H9 (cell line): Measurements from ENCODE around the gene ELF5. TPM values are rescaled to one million over a fixed set of nuclear protein-coding genes. Genes with fewer than 3 reads are reported as not detected.

Experiments used
- DNase-seq: peaks from one replicate; pipeline ENCODE4 v3.0.0-alpha.2; 2017
- H2AFZ ChIP-seq: one replicate; pipeline ENCODE4 v1.6.1; 2013; ENCODE audit warnings: mild to moderate bottlenecking, low read length, control low read depth, moderate library complexity
- H2AK5ac ChIP-seq: 2 replicates; pipeline ENCODE4 v1.6.1; 2013; ENCODE audit warnings: low read length, control low read depth, mixed read lengths; ENCODE audit not compliant: insufficient read length
- H2BK120ac ChIP-seq: one replicate; pipeline ENCODE4 v1.6.1; 2013; ENCODE audit warnings: low read depth, mild to moderate bottlenecking, low read length, control low read depth, inconsistent platforms; ENCODE audit not compliant: poor library complexity, severe bottlenecking
- H2BK12ac ChIP-seq: 2 replicates; pipeline ENCODE4 v1.6.1; 2013; ENCODE audit warnings: low read length, control low read depth, mixed read lengths, low read depth; ENCODE audit not compliant: insufficient read length
- H2BK15ac ChIP-seq: 2 replicates; pipeline ENCODE4 v1.6.1; 2013; ENCODE audit warnings: low read depth, low read length, control low read depth
- H2BK20ac ChIP-seq: one replicate; pipeline ENCODE4 v1.6.1; 2013; ENCODE audit warnings: low read depth, mild to moderate bottlenecking, low read length, control low read depth, inconsistent platforms; ENCODE audit not compliant: poor library complexity, severe bottlenecking
- H2BK5ac ChIP-seq: 2 replicates; pipeline ENCODE4 v1.6.1; 2013; ENCODE audit warnings: low read length, control low read depth, mixed read lengths; ENCODE audit not compliant: insufficient read length
- H3K14ac ChIP-seq: 2 replicates; pipeline ENCODE4 v1.6.1; 2013; ENCODE audit warnings: low read length, control low read depth; ENCODE audit not compliant: insufficient read depth
- H3K18ac ChIP-seq: 2 replicates; pipeline ENCODE4 v1.6.1; 2013; ENCODE audit warnings: low read depth, mild to moderate bottlenecking, mixed read lengths, low read length, control low read depth; ENCODE audit not compliant: insufficient read length
- H3K23ac ChIP-seq: 2 replicates; pipeline ENCODE4 v1.6.1; 2013; ENCODE audit warnings: low read length, control low read depth, mixed read lengths, low read depth; ENCODE audit not compliant: insufficient read length
- H3K23me2 ChIP-seq: 2 replicates; pipeline ENCODE4 v1.6.1; 2013; ENCODE audit warnings: low read depth, mild to moderate bottlenecking, mixed read lengths, low read length, control low read depth; ENCODE audit not compliant: insufficient read length, poor library complexity, severe bottlenecking
- H3K27ac ChIP-seq: 2 replicates; pipeline ENCODE4 v1.5.1; 2013; ENCODE audit warnings: low read length, control low read depth, mixed read lengths, low read depth; ENCODE audit not compliant: insufficient read length
- H3K27me3 ChIP-seq: 2 replicates; pipeline ENCODE4 v1.6.1; 2013; ENCODE audit warnings: low read length, control low read depth, inconsistent platforms; ENCODE audit not compliant: insufficient read depth
- H3K4ac ChIP-seq: 2 replicates; pipeline ENCODE4 v1.6.1; 2013; ENCODE audit warnings: low read depth, mild to moderate bottlenecking, control low read depth, inconsistent platforms, low read length, moderate library complexity
- H3K4me1 ChIP-seq: 2 replicates; pipeline ENCODE4 v1.6.1; 2013; ENCODE audit warnings: low read length, control low read depth, inconsistent platforms; ENCODE audit not compliant: insufficient read depth
- H3K4me2 ChIP-seq: 2 replicates; pipeline ENCODE4 v1.6.1; 2013; ENCODE audit warnings: low read length, control low read depth, mixed read lengths; ENCODE audit not compliant: insufficient read length, insufficient read depth
- H3K56ac ChIP-seq: 2 replicates; pipeline ENCODE4 v1.6.1; 2013; ENCODE audit warnings: low read depth, mild to moderate bottlenecking, mixed read lengths, low read length, control low read depth; ENCODE audit not compliant: insufficient read length
- H3K79me1 ChIP-seq: 2 replicates; pipeline ENCODE4 v1.6.1; 2013; ENCODE audit warnings: low read depth, mild to moderate bottlenecking, moderate library complexity, low read length, control low read depth, inconsistent platforms; ENCODE audit not compliant: insufficient read depth, poor library complexity, severe bottlenecking
- H3K79me2 ChIP-seq: 2 replicates; pipeline ENCODE4 v1.6.1; 2013; ENCODE audit warnings: low read length, control low read depth, inconsistent platforms; ENCODE audit not compliant: insufficient read depth
- H3K9ac ChIP-seq: 2 replicates; pipeline ENCODE4 v1.6.1; 2013; ENCODE audit warnings: low read length, control low read depth, mixed read lengths; ENCODE audit not compliant: insufficient read length; ENCODE audit errors: extremely low read depth
- H3K9me3 ChIP-seq: one replicate; pipeline ENCODE4 v1.6.1; 2013; ENCODE audit warnings: low read depth, low read length, inconsistent platforms; ENCODE audit not compliant: control insufficient read depth
- H3T11ph ChIP-seq: one replicate; pipeline ENCODE4 v1.6.1; 2013; ENCODE audit warnings: mild to moderate bottlenecking, low read length, control low read depth, inconsistent platforms
- H4K20me1 ChIP-seq: one replicate; pipeline ENCODE4 v1.6.1; 2013; ENCODE audit not compliant: control insufficient read depth, insufficient read length, insufficient read depth
- H4K5ac ChIP-seq: 2 replicates; pipeline ENCODE4 v1.6.1; 2013; ENCODE audit warnings: low read depth, mild to moderate bottlenecking, mixed read lengths, low read length, control low read depth; ENCODE audit not compliant: insufficient read length
- H4K8ac ChIP-seq: replicated peaks from 2 replicates; pipeline ENCODE4 v1.6.1; 2013; ENCODE audit warnings: low read length, control low read depth, mixed read lengths, low read depth; ENCODE audit not compliant: insufficient read length
- H4K91ac ChIP-seq: 2 replicates; pipeline ENCODE4 v1.6.1; 2013; ENCODE audit warnings: low read depth, mild to moderate bottlenecking, moderate library complexity, mixed read lengths, low read length, control low read depth; ENCODE audit not compliant: insufficient read length
- H3K27ac Mint-ChIP-seq, 3 experiments: 2 replicates in 2 of 3; 3 replicates in 1 of 3; pipeline ENCODE4 v1.8.0; 2020 to 2021; ENCODE audit warnings: mixed read lengths in 3 of 3, mild to moderate bottlenecking in 1 of 3, moderate library complexity in 1 of 3
- H3K27me3 Mint-ChIP-seq: 2 replicates; pipeline ENCODE4 v1.8.0; 2021; ENCODE audit warnings: low read depth, mild to moderate bottlenecking, moderate library complexity, mixed read lengths
- H3K36me3 Mint-ChIP-seq, 3 experiments: 2 replicates in 2 of 3; 3 replicates in 1 of 3; pipeline ENCODE4 v1.8.0; 2020 to 2021; ENCODE audit warnings: low read depth in 3 of 3, mixed read lengths in 3 of 3; ENCODE audit not compliant: insufficient read depth in 1 of 3
- H3K4me1 Mint-ChIP-seq, 2 experiments: 2 replicates each; pipeline ENCODE4 v1.8.0; 2020; ENCODE audit warnings: mixed read lengths in 2 of 2
- H3K4me3 Mint-ChIP-seq, 2 experiments: 2 replicates in 1 of 2; 3 replicates in 1 of 2; pipeline ENCODE4 v1.8.0; 2020 to 2021; ENCODE audit warnings: mild to moderate bottlenecking in 2 of 2, mixed read lengths in 2 of 2, moderate library complexity in 1 of 2
- H3K9me3 Mint-ChIP-seq, 2 experiments: 2 replicates in 1 of 2; 3 replicates in 1 of 2; pipeline ENCODE4 v1.8.0; 2020; ENCODE audit warnings: mild to moderate bottlenecking in 2 of 2, mixed read lengths in 2 of 2, moderate library complexity in 1 of 2
- WGBS: extraction: QIAGEN DNeasy Blood & Tissue Kit; methylation state at CpG from one replicate; pipeline ENCODE4 v1.1.7; 2013; ENCODE audit warnings: missing lambda C conversion rate, low lambda C conversion rate, mixed read lengths; ENCODE audit not compliant: insufficient read length; ENCODE audit errors: extremely low coverage; 5-methylcytosine and 5-hydroxymethylcytosine counted together
- total RNA-seq: library from RNA; stranded (reverse); gene quantifications from 2 replicates; pipeline ENCODE4 v1.2.1, GENCODE V29; 2021
- TF ChIP-seq, protein P1 (sequence below): fragments of 200-600 bp; sonication (generic); conservative IDR thresholded peaks from 3 replicates; pipeline ENCODE4 v1.8.0; 2021; ENCODE audit warnings: antibody characterized with exemption, mild to moderate bottlenecking

The ELF5 gene
- total RNA-seq, 1 experiment from 2014 or later, result not detected

DNA sequence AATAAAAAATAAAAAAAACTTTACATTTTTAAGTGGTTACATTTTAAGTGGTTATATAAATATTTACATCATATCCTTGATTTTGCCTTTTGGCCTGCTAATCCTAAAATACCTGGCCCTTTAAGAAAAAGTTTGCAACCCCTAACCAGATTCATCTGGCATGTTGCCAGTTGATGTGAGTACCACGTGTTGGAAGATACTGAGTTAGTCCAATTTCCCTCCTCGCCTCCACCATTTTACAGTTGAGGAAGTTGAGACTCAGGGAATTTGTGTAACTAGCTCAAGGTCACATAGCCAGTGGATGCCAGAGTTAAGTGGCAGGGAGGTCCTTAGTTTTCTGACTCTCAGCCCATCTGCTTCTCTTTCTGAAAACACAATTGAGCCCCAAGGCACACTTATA lies 5.1 kb downstream of the ELF5 start:
- Histone ChIP-seq H3K56ac (no peak overlapping the region), H4K5ac (no peak overlapping the region), H2BK5ac (no peak overlapping the region), H3K9me3 (no peaks in the 10 kb centered on the region), H3K27me3 (no peaks in the 10 kb centered on the region), H3K4me2 (no peak overlapping the region), H2AK5ac (no peak overlapping the region), H2BK12ac (no peak overlapping the region), H2BK120ac (no peak overlapping the region), H3K14ac (no peak overlapping the region), H3K79me2 (no peaks in the 10 kb centered on the region), H4K8ac (no peak overlapping the region), H3K23me2 (no peaks in the 10 kb centered on the region), H3K9ac (no peak overlapping the region), H3T11ph (no peak overlapping the region), H3K79me1 (no peaks in the 10 kb centered on the region), H2BK20ac (no peak overlapping the region), H4K20me1 (no peaks in the 10 kb centered on the region), H3K18ac (no peak overlapping the region), H3K23ac (no peak overlapping the region), H2BK15ac (no peak overlapping the region), H3K4ac (no peak overlapping the region), H3K27ac (no peak overlapping the region), H3K4me1 (no peaks in the 10 kb centered on the region), H2AFZ (no peak overlapping the region), H4K91ac (no peak overlapping the region)
- Mint-ChIP-seq H3K36me3 (no peaks in the 10 kb centered on the region), H3K27ac (no peak overlapping the region), H3K4me1 (peaks cover 2 to 4% of the 10 kb centered on the region in 2 experiments; a peak in 3 of 4 replicates), H3K27me3 (no peaks in the 10 kb centered on the region), H3K9me3 (no peaks in the 10 kb centered on the region), H3K4me3 (no peak overlapping the region)
- DNase-seq, result no peak
- no CpG with 5 or more reads among the region's 2 CpGs for WGBS
- TF ChIP-seq, protein P1, sequence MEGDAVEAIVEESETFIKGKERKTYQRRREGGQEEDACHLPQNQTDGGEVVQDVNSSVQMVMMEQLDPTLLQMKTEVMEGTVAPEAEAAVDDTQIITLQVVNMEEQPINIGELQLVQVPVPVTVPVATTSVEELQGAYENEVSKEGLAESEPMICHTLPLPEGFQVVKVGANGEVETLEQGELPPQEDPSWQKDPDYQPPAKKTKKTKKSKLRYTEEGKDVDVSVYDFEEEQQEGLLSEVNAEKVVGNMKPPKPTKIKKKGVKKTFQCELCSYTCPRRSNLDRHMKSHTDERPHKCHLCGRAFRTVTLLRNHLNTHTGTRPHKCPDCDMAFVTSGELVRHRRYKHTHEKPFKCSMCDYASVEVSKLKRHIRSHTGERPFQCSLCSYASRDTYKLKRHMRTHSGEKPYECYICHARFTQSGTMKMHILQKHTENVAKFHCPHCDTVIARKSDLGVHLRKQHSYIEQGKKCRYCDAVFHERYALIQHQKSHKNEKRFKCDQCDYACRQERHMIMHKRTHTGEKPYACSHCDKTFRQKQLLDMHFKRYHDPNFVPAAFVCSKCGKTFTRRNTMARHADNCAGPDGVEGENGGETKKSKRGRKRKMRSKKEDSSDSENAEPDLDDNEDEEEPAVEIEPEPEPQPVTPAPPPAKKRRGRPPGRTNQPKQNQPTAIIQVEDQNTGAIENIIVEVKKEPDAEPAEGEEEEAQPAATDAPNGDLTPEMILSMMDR, result no peak
